ENCODE results near the gene NPR1.

DNA sequence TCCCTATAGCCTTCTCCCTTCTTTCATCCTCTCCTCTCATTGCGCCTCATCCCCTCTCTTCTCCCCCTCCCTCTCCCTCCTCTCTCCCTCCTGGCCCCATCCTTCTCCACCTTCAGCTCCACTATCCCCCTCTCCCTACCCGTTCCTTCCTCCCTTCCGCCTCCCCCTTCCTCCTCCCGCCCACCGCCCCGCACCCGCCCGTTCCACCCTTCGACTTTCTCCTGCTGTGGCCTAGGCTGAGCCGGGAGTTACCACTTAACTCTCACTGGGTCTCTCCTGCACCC is 1.6 kb downstream of the NPR1 start:
- TF ChIP-seq, protein P1, sequence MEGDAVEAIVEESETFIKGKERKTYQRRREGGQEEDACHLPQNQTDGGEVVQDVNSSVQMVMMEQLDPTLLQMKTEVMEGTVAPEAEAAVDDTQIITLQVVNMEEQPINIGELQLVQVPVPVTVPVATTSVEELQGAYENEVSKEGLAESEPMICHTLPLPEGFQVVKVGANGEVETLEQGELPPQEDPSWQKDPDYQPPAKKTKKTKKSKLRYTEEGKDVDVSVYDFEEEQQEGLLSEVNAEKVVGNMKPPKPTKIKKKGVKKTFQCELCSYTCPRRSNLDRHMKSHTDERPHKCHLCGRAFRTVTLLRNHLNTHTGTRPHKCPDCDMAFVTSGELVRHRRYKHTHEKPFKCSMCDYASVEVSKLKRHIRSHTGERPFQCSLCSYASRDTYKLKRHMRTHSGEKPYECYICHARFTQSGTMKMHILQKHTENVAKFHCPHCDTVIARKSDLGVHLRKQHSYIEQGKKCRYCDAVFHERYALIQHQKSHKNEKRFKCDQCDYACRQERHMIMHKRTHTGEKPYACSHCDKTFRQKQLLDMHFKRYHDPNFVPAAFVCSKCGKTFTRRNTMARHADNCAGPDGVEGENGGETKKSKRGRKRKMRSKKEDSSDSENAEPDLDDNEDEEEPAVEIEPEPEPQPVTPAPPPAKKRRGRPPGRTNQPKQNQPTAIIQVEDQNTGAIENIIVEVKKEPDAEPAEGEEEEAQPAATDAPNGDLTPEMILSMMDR (IDR thresholded peaks at IDR 0.05; ENCODE audit: low read depth, low read length, poor library complexity, severe bottlenecking), result no peak
- TF ChIP-seq EZH2phosphoT487 (IDR thresholded peaks at IDR 0.05; ENCODE audit: borderline replicate concordance, low read length), result no peak
